Nephron progenitor cell (in vitro differentiated cells): ENCODE measurements around the gene SHC3.

Source experiments
- DNase-seq: peaks from one replicate; pipeline ENCODE4 v3.0.0; 2021
- H3K27ac Mint-ChIP-seq: 2 replicates; pipeline ENCODE4 v1.8.0; 2021; ENCODE audit warnings: mild to moderate bottlenecking, moderate library complexity, mixed read lengths
- H3K27me3 Mint-ChIP-seq: 2 replicates; pipeline ENCODE4 v1.8.0; 2021; ENCODE audit warnings: mild to moderate bottlenecking, low read depth, mixed read lengths; ENCODE audit not compliant: poor library complexity
- H3K36me3 Mint-ChIP-seq: 2 replicates; pipeline ENCODE4 v1.8.0; 2021; ENCODE audit warnings: low read depth, mixed read lengths
- H3K4me1 Mint-ChIP-seq: 2 replicates; pipeline ENCODE4 v1.8.0; 2021; ENCODE audit warnings: mixed read lengths
- H3K4me3 Mint-ChIP-seq: 2 replicates; pipeline ENCODE4 v1.8.0; 2021; ENCODE audit warnings: mild to moderate bottlenecking, moderate library complexity, mixed read lengths
- H3K9me3 Mint-ChIP-seq: 2 replicates; pipeline ENCODE4 v1.8.0; 2021; ENCODE audit warnings: mild to moderate bottlenecking, moderate library complexity, mixed read lengths
- TF ChIP-seq, protein P1 (sequence below): fragments of 200-600 bp; sonication (generic); IDR thresholded peaks from 2 replicates; pipeline ENCODE4 v1.5.0; 2021; ENCODE audit warnings: antibody characterized with exemption

SHC3 gene

DNA sequence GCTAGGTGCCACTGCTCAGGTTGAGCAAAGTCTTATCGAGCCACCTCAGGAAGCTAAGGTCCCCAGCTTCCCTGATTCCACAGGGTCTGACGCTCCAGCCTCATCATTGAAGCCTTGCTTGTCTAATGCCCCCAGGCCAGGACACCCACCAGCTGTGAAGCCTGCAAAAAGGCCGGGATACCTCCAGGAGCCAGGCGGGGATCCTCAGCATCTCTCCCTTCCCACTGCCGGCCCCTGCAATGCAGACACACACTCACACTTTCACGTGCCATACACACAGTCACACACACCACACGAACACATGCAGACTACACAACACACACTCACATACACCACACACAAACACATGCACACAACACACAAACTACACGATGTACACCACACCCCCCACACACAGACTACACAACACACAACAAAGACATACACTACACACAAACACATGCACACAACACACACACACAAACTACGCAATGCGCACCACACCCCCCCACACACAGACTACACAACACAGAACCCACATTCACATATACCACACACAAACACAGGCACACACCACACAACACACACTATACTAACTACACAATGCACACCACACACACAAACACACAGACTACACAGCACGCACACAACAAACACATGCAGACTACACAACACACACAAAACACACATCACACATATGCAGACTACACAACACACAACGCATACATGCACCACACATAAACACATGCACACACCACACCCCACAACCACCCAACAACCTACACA, 205.2 kb downstream of the SHC3 start:
- TF ChIP-seq, protein P1, sequence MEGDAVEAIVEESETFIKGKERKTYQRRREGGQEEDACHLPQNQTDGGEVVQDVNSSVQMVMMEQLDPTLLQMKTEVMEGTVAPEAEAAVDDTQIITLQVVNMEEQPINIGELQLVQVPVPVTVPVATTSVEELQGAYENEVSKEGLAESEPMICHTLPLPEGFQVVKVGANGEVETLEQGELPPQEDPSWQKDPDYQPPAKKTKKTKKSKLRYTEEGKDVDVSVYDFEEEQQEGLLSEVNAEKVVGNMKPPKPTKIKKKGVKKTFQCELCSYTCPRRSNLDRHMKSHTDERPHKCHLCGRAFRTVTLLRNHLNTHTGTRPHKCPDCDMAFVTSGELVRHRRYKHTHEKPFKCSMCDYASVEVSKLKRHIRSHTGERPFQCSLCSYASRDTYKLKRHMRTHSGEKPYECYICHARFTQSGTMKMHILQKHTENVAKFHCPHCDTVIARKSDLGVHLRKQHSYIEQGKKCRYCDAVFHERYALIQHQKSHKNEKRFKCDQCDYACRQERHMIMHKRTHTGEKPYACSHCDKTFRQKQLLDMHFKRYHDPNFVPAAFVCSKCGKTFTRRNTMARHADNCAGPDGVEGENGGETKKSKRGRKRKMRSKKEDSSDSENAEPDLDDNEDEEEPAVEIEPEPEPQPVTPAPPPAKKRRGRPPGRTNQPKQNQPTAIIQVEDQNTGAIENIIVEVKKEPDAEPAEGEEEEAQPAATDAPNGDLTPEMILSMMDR, result no peak
- H3K36me3 Mint-ChIP-seq, result no peaks in the 10 kb centered on the region
- peaks cover 2% of the 10 kb centered on the region for H3K27me3 Mint-ChIP-seq
- H3K27ac Mint-ChIP-seq, result no peak overlapping the region
- DNase-seq, result peak; percentile 25
- H3K4me1 Mint-ChIP-seq, result peaks cover 42% of the 10 kb centered on the region
- H3K4me3 Mint-ChIP-seq, result no peak overlapping the region
- H3K9me3 Mint-ChIP-seq, result no peaks in the 10 kb centered on the region

DNA sequence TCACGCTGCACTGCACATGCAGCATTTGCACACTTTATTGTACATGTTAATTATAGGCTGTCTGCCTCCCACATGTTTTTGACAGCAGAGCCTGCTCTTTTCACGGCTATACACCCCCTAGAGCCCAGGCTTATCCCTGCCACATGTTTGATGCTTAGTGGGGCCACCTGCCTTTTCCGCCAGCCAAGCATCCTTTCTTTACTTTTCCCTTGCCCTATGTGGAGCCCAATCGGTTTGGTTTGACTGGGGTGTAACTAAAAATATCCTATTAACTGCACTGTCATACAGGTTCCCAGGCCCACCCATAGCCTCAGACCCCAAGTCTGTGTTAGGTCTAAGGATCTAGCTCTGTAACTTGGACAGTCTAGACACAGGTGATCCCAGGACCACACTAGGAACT, 206.2 kb downstream of the SHC3 start:
- Mint-ChIP-seq H3K36me3 (no peaks in the 10 kb centered on the region), H3K27ac (no peak overlapping the region), H3K9me3 (no peaks in the 10 kb centered on the region), H3K27me3 (peaks cover 2% of the 10 kb centered on the region), H3K4me3 (no peak overlapping the region), H3K4me1 (peaks cover 38% of the 10 kb centered on the region)
- DNase-seq, result no peak
- TF ChIP-seq, protein P1, result no peak

- H3K36me3 Mint-ChIP-seq, result no peaks in the 10 kb centered on the region
- DNase-seq, result no peak
- H3K27me3 Mint-ChIP-seq, result peaks cover 2% of the 10 kb centered on the region
- no peaks in the 10 kb centered on the region for H3K9me3 Mint-ChIP-seq
- H3K4me1 Mint-ChIP-seq, result peaks cover 28% of the 10 kb centered on the region
- no peak overlapping the region for H3K4me3 Mint-ChIP-seq
- peak overlapping the region; percentile 84 for H3K27ac Mint-ChIP-seq
- TF ChIP-seq, protein P1, result no peak
These were observed 207.3 kb downstream of the SHC3 start for GRCh38 chr9:88971131-88971960.

- peaks cover 2% of the 10 kb centered on the region for H3K27me3 Mint-ChIP-seq
- TF ChIP-seq, protein P1, result no peak
- DNase-seq, result no peak
- H3K9me3 Mint-ChIP-seq, result no peaks in the 10 kb centered on the region
- no peak overlapping the region for H3K4me3 Mint-ChIP-seq
- H3K36me3 Mint-ChIP-seq, result no peaks in the 10 kb centered on the region
- H3K27ac Mint-ChIP-seq, result peak overlapping the region; percentile 72
- H3K4me1 Mint-ChIP-seq, result peaks cover 28% of the 10 kb centered on the region
These were observed 208.8 kb downstream of the SHC3 start for GRCh38 chr9:88969646-88970373.

DNA sequence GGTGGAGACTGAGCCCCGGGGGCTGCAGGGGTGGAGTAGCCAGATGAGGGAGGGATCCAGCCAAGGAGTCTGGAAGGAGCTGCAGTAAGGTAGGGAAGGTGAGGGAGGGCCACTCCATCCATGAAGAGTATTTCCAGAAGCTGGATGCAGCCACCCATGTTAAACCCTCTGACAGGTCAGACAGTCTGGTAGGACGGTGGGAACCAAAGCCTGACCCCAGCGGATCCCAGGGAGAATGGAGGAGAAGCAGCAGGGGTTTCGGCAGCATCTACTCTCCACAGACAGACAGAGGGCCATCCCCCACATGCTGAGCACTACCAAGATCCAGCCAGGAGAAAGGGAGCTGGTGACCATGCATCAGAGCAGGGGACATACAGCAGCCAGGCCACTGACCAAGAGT, 209.8 kb downstream of the SHC3 start:
- peaks cover 28% of the 10 kb centered on the region for H3K4me1 Mint-ChIP-seq
- no peaks in the 10 kb centered on the region for H3K9me3 Mint-ChIP-seq
- TF ChIP-seq, protein P1, result no peak
- peak overlapping the region; percentile 72 for H3K27ac Mint-ChIP-seq
- no peak overlapping the region for H3K4me3 Mint-ChIP-seq
- DNase-seq, result no peak
- peaks cover 2% of the 10 kb centered on the region for H3K27me3 Mint-ChIP-seq
- H3K36me3 Mint-ChIP-seq, result no peaks in the 10 kb centered on the region
